NCI-H1930 (cell line): ENCODE measurements around the gene MMP15.
"Not testable (repeated sequence)": the region's sequence is repeated elsewhere in the genome, so short reads cannot be mapped to it uniquely, and the experiment has no call there.

Experiments
- DNase-seq, 2 experiments: peaks; one replicate each; lab custom pipeline; 2025; lab: John Stamatoyannopoulos, UW

The MMP15 gene

GRCh38 chr16:58086381-58087208 lies 61.0 kb downstream of the MMP15 start:
- DNase-seq, result no peak

GRCh38 chr16:58087209-58087913 lies 61.8 kb downstream of the MMP15 start:
- no peak for DNase-seq

GRCh38 chr16:58088091-58088490 lies 62.5 kb downstream of the MMP15 start:
- no peak for DNase-seq

- DNase-seq, result not testable (repeated sequence)
Observed at GRCh38 chr16:58090396-58090795, 64.8 kb downstream of the MMP15 start.

GRCh38 chr16:58094026-58094425 lies 68.5 kb downstream of the MMP15 start:
- DNase-seq, result no peak

- no peak for DNase-seq
Observed at GRCh38 chr16:58094791-58095574, 69.4 kb downstream of the MMP15 start.

DNA sequence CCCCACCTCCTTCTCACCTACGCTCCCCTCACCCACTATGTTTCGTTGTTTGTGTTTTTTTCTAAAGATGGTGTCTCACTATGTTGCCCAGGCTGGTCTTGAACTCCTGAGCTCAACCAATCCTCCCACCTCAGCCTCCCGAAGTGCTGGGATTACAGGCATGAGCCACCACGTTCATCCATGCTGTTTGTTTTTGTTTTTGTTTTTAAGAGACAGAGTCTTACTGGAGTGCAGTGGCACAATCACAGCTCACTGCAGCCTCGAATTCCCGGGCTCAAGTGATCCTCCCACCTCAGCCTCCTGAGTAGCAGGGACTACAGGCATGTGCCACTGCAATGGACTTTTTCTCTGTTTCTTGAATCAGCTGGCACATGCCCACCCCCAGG lies 70.0 kb downstream of the MMP15 start:
- DNase-seq, result not testable (repeated sequence)

DNA sequence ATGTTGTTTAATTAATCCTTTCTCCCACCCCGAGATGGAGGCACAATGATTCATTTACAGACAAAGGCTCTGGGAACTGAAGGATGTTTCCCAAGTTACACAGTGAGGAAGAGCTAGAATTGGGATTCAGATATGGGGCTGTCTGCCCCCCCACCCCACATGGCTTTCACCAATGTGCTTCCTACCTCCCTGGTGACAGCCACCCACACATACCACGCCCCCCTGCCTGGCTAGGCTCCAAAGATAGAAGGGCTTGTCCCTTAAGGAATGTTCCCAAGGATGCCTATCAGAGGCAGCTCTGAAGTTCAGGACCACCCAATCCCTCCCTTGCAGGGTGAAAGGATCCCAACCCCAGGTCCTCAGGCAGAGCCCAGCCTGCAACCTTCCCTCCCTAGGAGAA lies 70.7 kb downstream of the MMP15 start:
- no peak for DNase-seq
